RWPE2 (cell line): Measurements from ENCODE around the gene NSUN7.

ENCODE experiments used
- ATAC-seq: fragments of 200-7000 bp; cut with Tn5 transposase; 3 replicates; pipeline ENCODE4 v1.9.1; 2021; ENCODE audit warnings: low read depth
- DNase-seq: peaks from one replicate; pipeline ENCODE4 v3.0.0-alpha.2; 2020; ENCODE audit warnings: low spot score
- H3K27ac ChIP-seq: fragments of 450-650 bp; 2 replicates; pipeline ENCODE4 v1.5.1; 2017; ENCODE audit warnings: mild to moderate bottlenecking; ENCODE audit not compliant: poor library complexity, severe bottlenecking
- H3K27me3 ChIP-seq: fragments of 250-450 bp; sonication (Bioruptor Pico); 2 replicates; pipeline ENCODE4 v1.5.1; 2021; ENCODE audit warnings: mild to moderate bottlenecking, moderate library complexity; ENCODE audit not compliant: insufficient read depth, poor library complexity, severe bottlenecking
- H3K36me3 ChIP-seq: fragments of 250-450 bp; sonication (Bioruptor Pico); 2 replicates; pipeline ENCODE4 v1.5.1; 2020; ENCODE audit warnings: low read depth, mild to moderate bottlenecking, moderate library complexity
- H3K4me1 ChIP-seq: fragments of 250-450 bp; sonication (Bioruptor Pico); 2 replicates; pipeline ENCODE4 v1.5.1; 2021; ENCODE audit warnings: mild to moderate bottlenecking, moderate library complexity; ENCODE audit not compliant: insufficient read depth, poor library complexity, severe bottlenecking
- H3K4me3 ChIP-seq: fragments of 250-450 bp; sonication (Bioruptor Pico); 2 replicates; pipeline ENCODE4 v1.5.1; 2021; ENCODE audit warnings: mild to moderate bottlenecking, moderate library complexity; ENCODE audit not compliant: severe bottlenecking
- H3K9me3 ChIP-seq: fragments of 250-450 bp; sonication (Bioruptor Pico); 2 replicates; pipeline ENCODE4 v1.5.1; 2021; ENCODE audit warnings: mild to moderate bottlenecking, moderate library complexity; ENCODE audit not compliant: severe bottlenecking
- TF ChIP-seq, protein P1 (sequence below): fragments of 450-650 bp; IDR thresholded peaks from one replicate; pipeline ENCODE4 v1.5.1; 2017; ENCODE audit warnings: mild to moderate bottlenecking, moderate library complexity; ENCODE audit not compliant: poor library complexity, severe bottlenecking

Gene NSUN7

DNA sequence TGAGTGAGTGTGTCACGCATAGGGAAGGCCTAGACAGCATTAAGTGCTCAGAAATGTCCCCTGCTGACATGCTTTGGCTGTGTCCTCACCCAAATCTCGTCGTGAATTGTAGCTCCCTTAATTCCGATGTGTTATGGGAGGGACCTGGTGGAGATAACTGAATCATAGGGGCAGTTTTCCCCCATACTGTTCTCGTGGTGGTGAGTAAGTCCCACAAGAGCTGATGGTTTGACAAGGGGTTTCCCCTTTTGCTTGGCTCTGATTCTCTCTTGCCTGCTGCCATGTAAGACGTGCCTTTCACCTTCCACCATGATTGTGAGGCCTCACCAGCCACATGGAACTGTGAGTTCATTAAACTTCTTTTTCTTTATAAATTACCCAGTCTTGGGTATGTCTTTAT is 78.0 kb downstream of the NSUN7 start:
- no peaks in the 10 kb centered on the region for H3K9me3 ChIP-seq
- no peak overlapping the region for H3K27ac ChIP-seq
- no peak overlapping the region for H3K4me3 ChIP-seq
- no peaks in the 10 kb centered on the region for H3K4me1 ChIP-seq
- TF ChIP-seq, protein P1, sequence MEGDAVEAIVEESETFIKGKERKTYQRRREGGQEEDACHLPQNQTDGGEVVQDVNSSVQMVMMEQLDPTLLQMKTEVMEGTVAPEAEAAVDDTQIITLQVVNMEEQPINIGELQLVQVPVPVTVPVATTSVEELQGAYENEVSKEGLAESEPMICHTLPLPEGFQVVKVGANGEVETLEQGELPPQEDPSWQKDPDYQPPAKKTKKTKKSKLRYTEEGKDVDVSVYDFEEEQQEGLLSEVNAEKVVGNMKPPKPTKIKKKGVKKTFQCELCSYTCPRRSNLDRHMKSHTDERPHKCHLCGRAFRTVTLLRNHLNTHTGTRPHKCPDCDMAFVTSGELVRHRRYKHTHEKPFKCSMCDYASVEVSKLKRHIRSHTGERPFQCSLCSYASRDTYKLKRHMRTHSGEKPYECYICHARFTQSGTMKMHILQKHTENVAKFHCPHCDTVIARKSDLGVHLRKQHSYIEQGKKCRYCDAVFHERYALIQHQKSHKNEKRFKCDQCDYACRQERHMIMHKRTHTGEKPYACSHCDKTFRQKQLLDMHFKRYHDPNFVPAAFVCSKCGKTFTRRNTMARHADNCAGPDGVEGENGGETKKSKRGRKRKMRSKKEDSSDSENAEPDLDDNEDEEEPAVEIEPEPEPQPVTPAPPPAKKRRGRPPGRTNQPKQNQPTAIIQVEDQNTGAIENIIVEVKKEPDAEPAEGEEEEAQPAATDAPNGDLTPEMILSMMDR, result no peak
- no peaks in the 10 kb centered on the region for H3K27me3 ChIP-seq
- peaks cover 58% of the 10 kb centered on the region for H3K36me3 ChIP-seq
- DNase-seq (no peak), ATAC-seq (no peak)

DNA sequence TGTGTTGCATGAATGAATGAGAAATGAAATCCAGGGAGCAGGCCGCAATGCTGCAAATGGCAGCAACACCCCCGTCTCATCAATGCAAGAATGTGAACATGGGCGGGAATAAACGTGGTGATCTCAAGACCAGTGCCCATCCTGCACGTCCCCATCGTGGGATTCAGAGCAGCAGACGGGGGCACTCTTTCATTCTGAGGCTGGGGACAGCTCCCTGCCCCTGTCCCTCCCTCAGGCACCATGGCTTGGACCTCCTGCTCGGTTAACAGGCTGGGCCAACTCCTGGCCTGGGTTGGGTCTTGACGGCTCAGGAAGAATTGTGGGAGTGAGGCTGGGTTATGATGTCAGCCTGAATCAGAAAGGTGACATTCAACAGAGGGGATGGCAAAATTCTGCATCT is 78.9 kb downstream of the NSUN7 start:
- TF ChIP-seq, protein P1, result no peak
- ATAC-seq, result no peak
- peaks cover 54% of the 10 kb centered on the region for H3K36me3 ChIP-seq
- no peaks in the 10 kb centered on the region for H3K9me3 ChIP-seq
- no peak overlapping the region for H3K4me3 ChIP-seq
- no peak overlapping the region for H3K27ac ChIP-seq
- no peaks in the 10 kb centered on the region for H3K27me3 ChIP-seq
- DNase-seq, result no peak
- no peaks in the 10 kb centered on the region for H3K4me1 ChIP-seq

DNA sequence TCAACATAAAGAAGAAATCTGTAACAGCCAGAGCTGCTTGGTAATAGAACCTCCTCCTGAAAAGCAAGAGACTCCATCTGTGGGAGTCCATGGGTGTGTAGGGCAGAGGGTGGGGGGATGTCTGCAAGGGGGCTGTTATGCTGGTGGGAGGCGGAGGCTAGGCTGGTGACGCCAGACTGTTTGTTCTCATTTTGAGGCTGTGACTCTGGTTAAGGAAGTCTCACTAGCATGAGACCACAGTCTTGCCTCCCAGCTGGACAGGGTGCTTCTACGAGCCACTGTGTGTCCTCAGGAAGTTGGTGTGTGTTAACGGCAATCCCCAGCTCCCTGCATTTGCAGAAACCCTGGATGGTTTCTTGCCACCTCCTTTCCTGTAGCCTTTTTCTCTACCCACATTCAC is 79.8 kb downstream of the NSUN7 start:
- DNase-seq, result no peak
- TF ChIP-seq, protein P1, result no peak
- Histone ChIP-seq H3K27ac (no peak overlapping the region), H3K9me3 (no peaks in the 10 kb centered on the region), H3K27me3 (no peaks in the 10 kb centered on the region), H3K4me3 (no peak overlapping the region), H3K36me3 (peaks cover 55% of the 10 kb centered on the region), H3K4me1 (no peaks in the 10 kb centered on the region)
- ATAC-seq, result no peak

DNA sequence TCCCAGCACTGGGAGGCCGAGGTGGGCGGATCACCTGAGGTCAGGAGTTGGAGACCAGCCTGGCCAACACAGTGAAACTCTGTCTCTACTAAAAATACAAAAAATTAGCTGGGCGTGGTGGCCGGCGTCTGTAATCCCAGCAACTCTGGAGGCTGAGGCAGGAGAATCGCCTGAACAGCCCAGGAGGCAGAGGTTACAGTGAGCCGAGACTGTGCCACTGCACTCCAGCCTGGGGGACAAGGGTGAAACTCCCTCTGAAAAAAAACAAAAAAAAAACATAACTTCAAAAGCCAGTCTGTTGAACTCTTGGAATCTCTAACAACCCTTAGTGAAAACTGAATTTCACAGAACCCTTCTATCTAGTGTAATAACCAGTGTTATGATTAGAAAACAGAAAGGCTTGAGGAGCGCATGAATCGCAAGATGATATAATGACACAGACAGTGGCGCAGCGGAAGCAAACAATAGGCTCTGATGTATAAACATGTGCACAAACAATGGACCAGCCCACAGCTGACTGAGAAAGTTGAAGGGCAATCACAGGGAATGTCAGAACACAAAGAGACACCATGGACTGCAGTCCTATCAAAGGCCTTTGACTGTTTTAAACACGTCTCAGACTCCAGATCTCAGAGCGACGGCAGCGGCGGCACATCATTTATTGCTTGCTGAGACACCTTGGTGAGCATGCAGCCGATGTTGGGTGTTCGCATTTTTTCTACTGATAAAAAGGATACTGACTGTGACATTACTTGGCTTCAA is 81.6 kb downstream of the NSUN7 start:
- DNase-seq (no peak), ATAC-seq (no peak)
- no peak overlapping the region for H3K4me3 ChIP-seq
- peaks cover 45% of the 10 kb centered on the region for H3K36me3 ChIP-seq
- TF ChIP-seq, protein P1, result no peak
- H3K9me3 ChIP-seq, result no peaks in the 10 kb centered on the region
- H3K27ac ChIP-seq, result no peak overlapping the region
- H3K4me1 ChIP-seq, result no peaks in the 10 kb centered on the region
- no peaks in the 10 kb centered on the region for H3K27me3 ChIP-seq

DNA sequence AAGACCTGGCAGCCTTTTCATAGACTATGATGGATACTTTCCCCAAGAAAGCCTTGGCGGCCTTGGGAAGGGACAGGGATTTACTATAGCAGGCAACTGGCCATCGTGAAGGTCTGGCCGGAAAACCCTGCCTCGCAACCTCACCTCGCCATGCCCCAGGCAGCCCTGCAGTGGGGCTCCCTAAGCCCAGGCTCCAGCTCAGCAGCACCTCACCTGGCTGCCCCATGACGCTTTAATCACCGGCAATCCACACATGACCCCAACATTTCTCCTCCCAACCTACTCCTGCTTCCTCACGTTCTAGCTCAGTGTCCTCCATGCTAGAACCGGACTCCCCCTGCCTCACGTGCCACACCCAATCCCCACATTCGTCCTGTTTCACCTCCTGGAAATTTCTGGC is 82.4 kb downstream of the NSUN7 start:
- Histone ChIP-seq H3K4me1 (no peaks in the 10 kb centered on the region), H3K27me3 (no peaks in the 10 kb centered on the region), H3K9me3 (no peaks in the 10 kb centered on the region), H3K36me3 (peaks cover 38% of the 10 kb centered on the region), H3K4me3 (no peak overlapping the region), H3K27ac (no peak overlapping the region)
- DNase-seq (no peak), ATAC-seq (no peak; the same call in 2 of the 3 replicates)
- TF ChIP-seq, protein P1, result no peak
